Activated CD8-positive, alpha-beta memory T cell treated with anti-CD3 and anti-CD28 coated beads for 1 hour (primary cell): ENCODE results near the gene CLTA.

Source experiments
- DNase-seq, 2 donors: peaks; one replicate each; pipeline ENCODE4 v3.0.0-alpha.2; 2020; ENCODE audit warnings: low read depth in 1 of 2; ENCODE audit errors: extremely low read depth in 1 of 2

Gene CLTA

GRCh38 chr9:36187414-36187813 lies 3.3 kb upstream of the CLTA start:
- DNase-seq = no peak

DNA sequence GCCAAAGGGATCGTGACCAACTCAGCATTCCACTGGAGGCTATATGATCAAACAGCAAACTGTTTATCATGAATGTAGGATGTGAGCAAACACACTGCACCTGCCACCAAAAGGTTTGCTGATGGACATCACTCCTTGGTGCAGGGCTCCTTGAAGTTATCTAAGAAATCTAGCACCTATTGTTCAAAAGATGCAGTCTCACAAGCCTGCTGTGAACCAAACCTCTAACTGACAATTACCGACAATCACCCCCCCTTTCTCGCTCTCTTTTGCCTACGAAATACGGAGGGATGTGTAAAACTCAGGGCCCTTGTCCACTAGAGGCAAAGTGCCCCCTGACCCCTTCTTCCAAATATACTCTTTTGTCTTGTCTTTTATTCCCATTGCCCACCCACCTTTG lies 2.5 kb upstream of the CLTA start:
- no peak for DNase-seq

DNA sequence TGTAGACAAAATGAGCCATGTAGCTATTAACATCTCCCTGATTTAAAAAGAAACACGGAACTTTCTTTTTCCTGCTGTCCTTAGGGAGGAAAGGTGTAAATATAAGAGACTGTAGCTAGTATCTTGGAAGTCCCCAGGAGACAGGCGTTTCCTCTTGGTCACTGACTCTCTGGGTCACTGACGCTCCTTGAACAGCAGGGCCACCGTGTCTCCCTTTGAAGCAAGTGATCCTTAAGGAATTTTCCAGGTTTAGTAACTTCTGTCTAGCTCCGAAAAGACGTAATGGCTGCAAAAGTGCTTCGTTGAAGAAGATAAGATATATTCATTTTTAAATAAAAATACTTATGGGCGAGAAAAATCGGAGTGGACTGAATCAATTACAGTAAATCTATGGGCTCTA lies 745 bp upstream of the CLTA start:
- DNase-seq = no peak

GRCh38 chr9:36191290-36191645 lies 547 bp downstream of the CLTA start:
- DNase-seq = peak; percentile 1 to 28

GRCh38 chr9:36191686-36192085 lies 965 bp downstream of the CLTA start:
- no peak for DNase-seq

GRCh38 chr9:36192196-36192595 lies 1.5 kb downstream of the CLTA start:
- DNase-seq = no peak

DNA sequence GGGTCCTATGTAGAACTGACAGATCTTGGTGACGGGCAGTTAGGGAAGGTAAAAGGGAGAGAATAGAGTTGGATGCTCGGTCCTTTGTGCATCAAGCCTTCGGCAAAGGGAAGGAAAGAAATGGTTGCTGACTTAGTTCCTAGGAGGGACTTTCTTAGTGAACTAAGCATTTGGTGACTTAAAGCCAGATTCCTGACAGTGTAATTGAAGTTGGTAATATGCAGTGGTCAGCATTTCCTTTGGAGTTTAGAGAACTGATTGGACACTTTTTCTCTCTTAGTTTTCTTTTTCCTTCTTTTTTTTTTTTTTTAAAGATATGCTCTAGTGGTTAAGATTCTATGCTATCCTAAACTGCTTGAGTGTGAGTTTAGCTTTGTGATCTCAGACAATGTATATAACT lies 2.3 kb downstream of the CLTA start:
- DNase-seq = no peak

GRCh38 chr9:36194326-36195000 lies 3.7 kb downstream of the CLTA start:
- DNase-seq = no peak

- DNase-seq = no peak
These were observed 14.3 kb downstream of the CLTA start for GRCh38 chr9:36204906-36205547.

GRCh38 chr9:36207016-36207415 lies 16.3 kb downstream of the CLTA start:
- DNase-seq = no peak

- no peak for DNase-seq
These were observed 16.9 kb downstream of the CLTA start for GRCh38 chr9:36207546-36208012.

DNA sequence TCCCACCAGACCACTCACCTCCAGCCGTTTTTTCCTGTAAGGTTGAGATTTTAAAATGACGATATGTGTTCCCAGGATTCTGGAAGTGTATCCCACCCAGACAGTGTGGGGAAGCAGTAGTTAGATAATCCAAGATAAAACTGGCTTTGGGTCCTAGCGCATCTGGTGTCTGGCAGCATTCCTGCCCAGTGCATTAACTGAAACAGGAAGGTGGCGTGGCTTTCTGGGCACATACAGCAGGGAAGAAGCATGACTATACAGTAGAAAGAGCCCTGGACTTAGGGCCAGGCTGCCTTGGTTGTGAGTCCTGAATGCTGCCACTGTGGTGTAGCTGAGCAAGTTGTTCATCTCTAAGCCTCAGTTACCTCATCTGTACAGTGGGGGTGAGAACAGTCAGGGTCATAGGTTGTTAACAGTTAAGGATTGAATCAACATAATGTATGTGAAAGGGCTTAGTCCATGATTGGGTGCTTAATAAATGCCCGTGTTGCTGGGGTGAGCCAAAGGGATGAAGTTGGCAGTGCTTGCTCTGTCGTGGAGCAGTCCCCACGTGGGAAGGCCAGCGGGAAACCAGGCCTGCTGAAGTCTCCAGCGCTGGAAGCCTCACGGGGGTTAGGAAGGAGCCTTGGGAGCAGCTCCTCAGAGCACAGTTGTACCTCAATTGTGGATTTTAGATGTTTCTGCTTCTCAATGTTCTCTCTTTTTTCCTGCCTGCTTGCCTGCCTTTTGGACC lies 18.0 kb downstream of the CLTA start:
- no peak for DNase-seq

DNA sequence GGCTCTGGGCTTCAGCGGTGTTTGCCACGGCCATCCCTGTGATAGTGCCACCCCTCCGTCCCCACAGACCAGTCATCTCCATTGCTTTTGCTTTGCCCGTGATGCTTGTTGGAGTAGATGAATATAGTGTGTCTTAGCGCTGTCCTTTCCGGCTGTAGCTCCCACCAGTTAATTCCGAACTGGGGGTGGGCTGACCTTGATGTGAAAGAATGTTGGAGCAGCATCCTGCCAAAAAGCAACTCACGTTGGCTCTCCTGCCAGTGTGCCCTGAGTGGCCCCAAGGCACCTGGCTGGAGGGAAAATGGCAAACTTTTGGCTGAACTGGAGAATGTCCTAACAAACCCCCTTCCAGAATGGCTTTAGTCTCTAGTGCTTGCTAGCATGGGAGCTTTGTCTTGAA lies 20.0 kb downstream of the CLTA start:
- DNase-seq = no peak

GRCh38 chr9:36211510-36211909 lies 20.8 kb downstream of the CLTA start:
- DNase-seq = no peak

DNA sequence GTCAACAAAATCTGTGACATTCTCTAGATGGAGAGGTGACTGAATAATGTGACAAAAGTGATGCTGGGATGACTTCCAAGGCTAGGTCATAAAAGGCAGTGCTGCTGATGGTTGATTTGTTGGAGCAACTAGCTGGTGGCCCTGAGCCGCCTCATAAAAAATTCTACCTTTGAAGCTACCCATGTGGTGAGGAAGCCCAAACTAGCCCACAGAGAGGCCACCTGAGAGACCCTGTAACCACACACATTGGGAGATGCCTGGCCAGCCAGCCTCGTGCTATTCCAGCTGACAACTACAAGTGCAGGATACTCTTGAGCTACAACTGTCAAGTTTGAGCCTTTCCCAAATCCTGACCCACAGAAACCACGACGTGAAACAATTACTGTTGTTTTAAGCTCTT lies 22.7 kb downstream of the CLTA start:
- DNase-seq = no peak

- no peak for DNase-seq
These were observed 23.3 kb downstream of the CLTA start for GRCh38 chr9:36213989-36214388.

GRCh38 chr9:36214571-36214970 lies 23.9 kb downstream of the CLTA start:
- no peak for DNase-seq

DNA sequence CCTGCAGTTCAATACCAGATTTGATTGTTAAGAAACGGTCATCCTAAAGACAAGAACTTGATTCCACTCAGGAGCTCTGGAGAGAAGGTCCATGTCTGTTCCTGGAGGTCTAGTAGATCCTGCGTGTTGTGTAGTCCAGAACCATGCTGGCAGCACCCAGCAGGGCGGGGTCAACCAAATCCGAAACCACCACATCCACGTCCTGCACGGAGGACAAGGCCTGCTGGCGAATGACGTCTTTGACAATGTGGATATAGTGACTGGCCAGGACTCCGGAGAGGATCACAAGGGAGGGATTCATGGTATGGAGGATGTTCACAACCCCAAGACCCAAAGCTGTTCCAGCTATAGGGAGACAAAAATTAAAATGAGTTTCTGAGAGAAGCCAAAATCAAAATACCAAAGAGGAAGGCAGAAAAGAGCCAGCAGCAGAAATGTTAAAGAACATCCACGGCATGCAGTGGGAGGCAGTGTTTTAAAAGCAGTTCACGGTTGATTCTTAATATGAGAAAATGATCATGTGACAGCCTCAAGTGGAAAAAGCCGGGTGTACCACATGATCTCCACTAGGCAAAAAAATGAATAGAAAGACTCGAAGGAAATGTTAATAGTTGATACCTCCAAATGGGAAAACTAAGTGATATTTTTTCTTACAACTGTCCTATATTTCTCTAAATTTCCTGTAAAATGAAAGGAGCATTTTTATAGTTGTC lies 26.7 kb downstream of the CLTA start:
- DNase-seq = no peak

- no peak for DNase-seq
These were observed 27.3 kb downstream of the CLTA start for GRCh38 chr9:36218011-36218410.

GRCh38 chr9:36218411-36218901 lies 27.7 kb downstream of the CLTA start:
- no peak for DNase-seq

- DNase-seq = no peak
These were observed 30.9 kb downstream of the CLTA start for GRCh38 chr9:36221667-36222066.
